Measurements from ENCODE around the gene FOXL2. TPM values are rescaled to one million over a fixed set of nuclear protein-coding genes. Genes with fewer than 3 reads are reported as not detected.

FOXL2 gene
- total and polyA plus RNA-seq, 2 of the 4 experiments (the other 2 are of a cell fraction) = 0.07 TPM; not detected in 1

DNA sequence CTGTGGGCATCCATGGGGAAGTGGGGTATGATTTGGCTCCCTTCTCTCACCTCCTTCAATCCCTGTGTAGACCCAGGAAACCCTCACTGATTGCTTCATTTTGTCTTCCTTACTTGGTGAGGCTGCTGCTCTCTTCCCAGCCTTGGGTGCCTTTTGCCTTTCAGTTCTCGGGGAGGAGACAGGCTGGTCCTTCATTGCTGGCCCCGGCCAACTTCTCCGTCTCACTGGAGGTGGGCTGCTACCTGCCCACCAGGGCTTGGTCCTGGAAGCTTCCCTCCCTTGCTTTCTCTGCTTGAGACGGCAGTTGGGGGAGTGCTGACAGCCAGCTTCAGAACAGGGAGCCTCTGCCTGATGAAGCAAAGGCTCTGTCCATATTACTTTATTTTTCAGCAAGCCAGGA lies 4.7 kb downstream of the FOXL2 start:
- no peak overlapping the region for H2AK5ac ChIP-seq (ENCODE audit: low read depth, low read length)
- no peaks in the 10 kb centered on the region for H3K79me1 ChIP-seq (ENCODE audit: low read depth in 1 of 2, low read length in 2 of 2)
- H2BK20ac ChIP-seq (ENCODE audit: low read depth, low read length) = no peak overlapping the region
- H3K14ac ChIP-seq (replicated peaks; ENCODE audit: low read depth, low read length) = no peak overlapping the region
- no peak overlapping the region for H4K91ac ChIP-seq (ENCODE audit: insufficient read depth, low read depth, low read length)
- H3K4me3 ChIP-seq (ENCODE audit: insufficient read depth, low read depth, low read length) = no peak overlapping the region
- no peak overlapping the region for H2BK5ac ChIP-seq (ENCODE audit: low read depth, low read length, poor library complexity, severe bottlenecking)
- H3K9ac ChIP-seq (ENCODE audit: low read depth, low read length) = no peak overlapping the region
- ChIA-PET CTCF (interaction anchor here (0.6 to 1.1 kb wide), 2 partner anchors 42 to 170 kb away, joined by 3 read pairs; no protein-coding TSS in a partner anchor), POLR2A (ENCODE audit: unreplicated experiment) (no interaction called here)
- no peak overlapping the region for H2AK9ac ChIP-seq (replicated peaks; ENCODE audit: low read depth, low read length, poor library complexity)
- no peak overlapping the region for H4K8ac ChIP-seq (ENCODE audit: low read depth in 2 of 2, low read length in 2 of 2)
- in situ Hi-C loops (cut with MboI; ENCODE audit: low sequenced_read_pairs) (no loop called here), dilution Hi-C loops (cut with HindIII; ENCODE audit: low sequenced_read_pairs, unreplicated experiment) (no loop called here), intact Hi-C loops (cut with micrococcal nuclease) (no loop called here)
- no peak overlapping the region for H3K27ac ChIP-seq (ENCODE audit: insufficient read depth, low read length)
- ATAC-seq (ENCODE audit: low read depth) (no peak), DNase-seq (no peak)
- no peak overlapping the region for H2BK15ac ChIP-seq (ENCODE audit: low read depth, low read length)
- no peak overlapping the region for H3K4ac ChIP-seq (ENCODE audit: low read depth, low read length)
- no peak overlapping the region for H3K56ac ChIP-seq (ENCODE audit: extremely low read depth, insufficient read depth, low read length)
- H4K5ac ChIP-seq (ENCODE audit: low read depth, low read length) = no peak overlapping the region
- no peak overlapping the region for H3K4me2 ChIP-seq (ENCODE audit: low read depth, low read length)
- BruUV-seq (replicated peaks) = no TSS peak
- no peak overlapping the region for H3K18ac ChIP-seq (ENCODE audit: low read depth, low read length)
- H3K36me3 ChIP-seq (ENCODE audit: control insufficient read depth, insufficient read depth, low read length) = no peaks in the 10 kb centered on the region
- H3K9me1 ChIP-seq (ENCODE audit: insufficient read depth, low read length) = 0 out of 2 replicates have a peak, but pooled peaks cover 3% of the 10 kb centered on the region
- H4K20me1 ChIP-seq (ENCODE audit: insufficient read depth, low read length) = peaks cover 18% of the 10 kb centered on the region
- no peak overlapping the region for H2BK120ac ChIP-seq (ENCODE audit: low read depth, low read length)
- H3K27me3 ChIP-seq (ENCODE audit: control insufficient read depth, insufficient read depth, low read length) = peaks cover 97% of the 10 kb centered on the region
- no peak overlapping the region for H2AFZ ChIP-seq (replicated peaks; ENCODE audit: low read length, poor library complexity)
- no peak overlapping the region for H3K23ac ChIP-seq (ENCODE audit: low read depth, low read length)
- H3K4me1 ChIP-seq (ENCODE audit: control insufficient read depth, insufficient read depth, low read length) = peaks cover 4% of the 10 kb centered on the region; the same call in 1 of the 2 replicates
- peaks cover 5% of the 10 kb centered on the region for H3K9me3 ChIP-seq (ENCODE audit: control insufficient read depth, insufficient read depth, low read length)
- no peak for TF ChIP-seq MAFK (IDR thresholded peaks at IDR 0.05; ENCODE audit: low read depth, low read length)
- TF ChIP-seq, protein P1, sequence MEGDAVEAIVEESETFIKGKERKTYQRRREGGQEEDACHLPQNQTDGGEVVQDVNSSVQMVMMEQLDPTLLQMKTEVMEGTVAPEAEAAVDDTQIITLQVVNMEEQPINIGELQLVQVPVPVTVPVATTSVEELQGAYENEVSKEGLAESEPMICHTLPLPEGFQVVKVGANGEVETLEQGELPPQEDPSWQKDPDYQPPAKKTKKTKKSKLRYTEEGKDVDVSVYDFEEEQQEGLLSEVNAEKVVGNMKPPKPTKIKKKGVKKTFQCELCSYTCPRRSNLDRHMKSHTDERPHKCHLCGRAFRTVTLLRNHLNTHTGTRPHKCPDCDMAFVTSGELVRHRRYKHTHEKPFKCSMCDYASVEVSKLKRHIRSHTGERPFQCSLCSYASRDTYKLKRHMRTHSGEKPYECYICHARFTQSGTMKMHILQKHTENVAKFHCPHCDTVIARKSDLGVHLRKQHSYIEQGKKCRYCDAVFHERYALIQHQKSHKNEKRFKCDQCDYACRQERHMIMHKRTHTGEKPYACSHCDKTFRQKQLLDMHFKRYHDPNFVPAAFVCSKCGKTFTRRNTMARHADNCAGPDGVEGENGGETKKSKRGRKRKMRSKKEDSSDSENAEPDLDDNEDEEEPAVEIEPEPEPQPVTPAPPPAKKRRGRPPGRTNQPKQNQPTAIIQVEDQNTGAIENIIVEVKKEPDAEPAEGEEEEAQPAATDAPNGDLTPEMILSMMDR (conservative IDR thresholded peaks at IDR 0.05; ENCODE audit: low read depth, low read length) = no peak
- TF ChIP-seq FOS (IDR thresholded peaks at IDR 0.05; ENCODE audit: low read depth, low read length) = no peak
- TF ChIP-seq POLR2A (IDR thresholded peaks at IDR 0.05; ENCODE audit: low read depth, low read length) = no peak
- no peak for TF ChIP-seq BHLHE40 (IDR thresholded peaks at IDR 0.05; ENCODE audit: low read depth, low read length)
- no peak for TF ChIP-seq USF2 (IDR thresholded peaks at IDR 0.05; ENCODE audit: low read depth, low read length)
- TF ChIP-seq, protein P2, sequence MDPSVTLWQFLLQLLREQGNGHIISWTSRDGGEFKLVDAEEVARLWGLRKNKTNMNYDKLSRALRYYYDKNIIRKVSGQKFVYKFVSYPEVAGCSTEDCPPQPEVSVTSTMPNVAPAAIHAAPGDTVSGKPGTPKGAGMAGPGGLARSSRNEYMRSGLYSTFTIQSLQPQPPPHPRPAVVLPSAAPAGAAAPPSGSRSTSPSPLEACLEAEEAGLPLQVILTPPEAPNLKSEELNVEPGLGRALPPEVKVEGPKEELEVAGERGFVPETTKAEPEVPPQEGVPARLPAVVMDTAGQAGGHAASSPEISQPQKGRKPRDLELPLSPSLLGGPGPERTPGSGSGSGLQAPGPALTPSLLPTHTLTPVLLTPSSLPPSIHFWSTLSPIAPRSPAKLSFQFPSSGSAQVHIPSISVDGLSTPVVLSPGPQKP (IDR thresholded peaks at IDR 0.05; ENCODE audit: borderline replicate concordance, low read depth, low read length) = no peak
- WGBS, 2 experiments (ENCODE audit: extremely low coverage in 2 of 2, insufficient read length in 1 of 2) = no CpG with 5 or more reads among the region's 4 CpGs
